Endothelial cell of umbilical vein (primary cell): ENCODE data around the gene MYO18A. TPM values are rescaled to one million over a fixed set of nuclear protein-coding genes. Genes with fewer than 3 reads are reported as not detected.

Experiments used
- BruUV-seq: library from RNA; stranded (reverse); fragments of 400-500 nt; replicated peaks from 2 replicates; lab custom pipeline; 2021; lab: Mats Ljungman, UMichigan
- CTCF ChIA-PET: fragments of 300-600, 350-600 bp; sonication (Branson Sonifier 250); formaldehyde crosslinking; loops from one replicate; lab custom pipeline; 2021; ENCODE audit warnings: antibody characterized with exemption, inconsistent platforms; lab: Charles Lee
- POLR2A ChIA-PET: fragments of 300-600, 350-600 bp; sonication (Branson Sonifier 250); formaldehyde crosslinking; loops from one replicate; lab custom pipeline; 2021; ENCODE audit warnings: antibody characterized with exemption, inconsistent platforms; lab: Charles Lee
- DNase-seq: peaks from one replicate; pipeline ENCODE4 v3.0.0-alpha.2; 2011; ENCODE audit warnings: low read depth, low spot score
- FAIRE-seq: peaks from 2 replicates; lab custom pipeline; 2011; peaks lifted over from hg19 to GRCh38; lab: Jason Lieb, UNC
- H2AFZ ChIP-seq: 2 replicates; pipeline ENCODE4 v1.6.0; 2012; ENCODE audit warnings: low read depth, low read length, control low read depth, inconsistent platforms
- H3K27ac ChIP-seq: 2 replicates; pipeline ENCODE4 v1.5.1; 2011; ENCODE audit warnings: low read depth, mild to moderate bottlenecking, control low read depth, low read length, moderate library complexity; ENCODE audit not compliant: insufficient read depth
- H3K27me3 ChIP-seq, 2 experiments: 2 replicates each; pipeline versions ENCODE4 v1.6.0 to v1.6.1; 2011; ENCODE audit warnings: low read length in 2 of 2, mixed read lengths in 1 of 2; ENCODE audit not compliant: control insufficient read depth in 2 of 2, insufficient read depth in 2 of 2
- H3K36me3 ChIP-seq, 2 experiments: 2 replicates in 1 of 2; 3 replicates in 1 of 2; pipeline ENCODE4 v1.5.1; 2011; ENCODE audit warnings: low read length in 2 of 2, mild to moderate bottlenecking in 1 of 2, moderate library complexity in 1 of 2; ENCODE audit not compliant: control insufficient read depth in 2 of 2, insufficient read depth in 2 of 2; ENCODE audit errors: extremely low read depth in 1 of 2
- H3K4me1 ChIP-seq: 3 replicates; pipeline ENCODE4 v1.5.1; 2011; ENCODE audit warnings: mild to moderate bottlenecking, low read length; ENCODE audit not compliant: control insufficient read depth, insufficient read depth; ENCODE audit errors: extremely low read depth
- H3K4me2 ChIP-seq: 2 replicates; pipeline ENCODE4 v1.6.1; 2011; ENCODE audit warnings: low read length, control low read depth, mixed read lengths; ENCODE audit not compliant: insufficient read depth
- H3K4me3 ChIP-seq, 3 experiments: fragments of 200-600 bp in 1 of 3; sonication (generic), shearing (Covaris generic) in 1 of 3; replicated peaks in 1 of 3; 2 replicates each; pipeline ENCODE4 v1.5.1; 2011 to 2016; ENCODE audit warnings: control low read depth in 3 of 3, low read length in 3 of 3, mild to moderate bottlenecking in 2 of 3, inconsistent platforms in 1 of 3, low read depth in 1 of 3, moderate library complexity in 1 of 3; ENCODE audit not compliant: insufficient read depth in 1 of 3
- H3K79me2 ChIP-seq: 2 replicates; pipeline ENCODE4 v1.6.0; 2012; ENCODE audit warnings: low read length, inconsistent platforms; ENCODE audit not compliant: control insufficient read depth, insufficient read depth
- H3K9ac ChIP-seq: replicated peaks from 2 replicates; pipeline ENCODE3; 2011; ENCODE audit warnings: low read length, control low read depth; ENCODE audit not compliant: insufficient read depth; ENCODE audit errors: extremely low read depth
- H3K9me1 ChIP-seq: replicated peaks from 3 replicates; pipeline ENCODE4 v1.6.0; 2011; ENCODE audit warnings: mild to moderate bottlenecking, low read length; ENCODE audit not compliant: control insufficient read depth, insufficient read depth; ENCODE audit errors: extremely low read depth
- H3K9me3 ChIP-seq: replicated peaks from 2 replicates; pipeline ENCODE4 v1.5.1; 2012; ENCODE audit warnings: low read length, inconsistent platforms; ENCODE audit not compliant: control insufficient read depth, insufficient read depth
- H4K20me1 ChIP-seq: replicated peaks from 2 replicates; pipeline ENCODE3; 2011; ENCODE audit warnings: mild to moderate bottlenecking, low read length; ENCODE audit not compliant: control insufficient read depth, insufficient read depth; ENCODE audit errors: extremely low read depth
- JUN ChIP-seq: IDR thresholded peaks from 2 replicates; pipeline ENCODE4 v1.6.1; 2011; ENCODE audit warnings: borderline replicate concordance, low read depth; ENCODE audit not compliant: insufficient read length, insufficient read depth
- MYC ChIP-seq: IDR thresholded peaks from one replicate; pipeline ENCODE4 v1.6.1; 2011; ENCODE audit warnings: mild to moderate bottlenecking, low read depth, low read length
- dilution Hi-C: fragments of 300-500 bp; cut with MboI; formaldehyde crosslinking; loops from one replicate; pipeline ENCODE4 v1.15.0; 2019; ENCODE audit warnings: low sequenced_read_pairs; ENCODE audit not compliant: extremely low pct_ligation_motif_present
- intact Hi-C: fragments of 100-400 bp; cut with micrococcal nuclease; formaldehyde crosslinking; loops from one replicate; pipeline ENCODE4 v1.10.0; 2022
- polyA plus RNA-seq, 4 experiments: library from polyadenylated mRNA; depleted of rRNA in 3 of 4; stranded (reverse) in 3 of 4; unstranded in 1 of 4; fragments of >200 nt; gene quantifications; 2 replicates each; pipeline versions ENCODE4 v1.2.1 to v1.2.3, GENCODE V29; 2011 to 2012; ENCODE audit warnings: missing spikeins in 1 of 4
- total RNA-seq: library from RNA; stranded (reverse); gene quantifications from 2 replicates; pipeline ENCODE4 v1.2.3, GENCODE V29; 2021

The MYO18A gene
- total and polyA plus RNA-seq, 2 donors (not counting 3 experiments of a cell fraction or from before 2014, with no cell fraction given): 3.9 to 28.3 TPM

DNA sequence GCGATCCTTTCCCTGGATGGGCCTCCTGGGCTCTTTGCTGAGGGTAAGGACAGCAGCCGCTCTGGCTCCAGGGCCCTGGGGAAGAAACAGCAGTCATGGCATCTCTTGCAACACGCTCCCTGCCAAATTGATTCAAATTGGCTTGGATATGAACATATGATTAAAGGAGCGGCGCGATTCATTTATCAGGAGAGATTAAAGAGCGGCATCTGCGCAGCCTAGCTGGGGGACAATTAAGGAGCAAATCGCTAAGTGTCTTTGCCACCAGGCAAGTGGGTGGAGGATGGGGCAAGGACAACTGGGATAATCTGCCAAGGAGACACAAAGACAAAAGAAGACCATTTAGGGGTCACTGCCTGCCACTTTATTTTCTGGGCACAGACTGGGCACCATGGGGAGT is 109.4 kb downstream of the MYO18A start:
- no peak overlapping the region for H3K4me3 ChIP-seq
- no peaks in the 10 kb centered on the region for H4K20me1 ChIP-seq
- no peaks in the 10 kb centered on the region for H3K9me3 ChIP-seq
- no peak overlapping the region for H3K27ac ChIP-seq
- dilution Hi-C loops: no loop called here
- no TSS peak for BruUV-seq
- ChIA-PET POLR2A (no interaction called here), CTCF (interaction anchor here (2.7 kb wide), 1 partner anchor 46 kb away, joined by 10 read pairs; no protein-coding TSS in a partner anchor)
- intact Hi-C loops: no loop called here
- H3K79me2 ChIP-seq: no peaks in the 10 kb centered on the region
- no peaks in the 10 kb centered on the region for H3K4me1 ChIP-seq
- no peaks in the 10 kb centered on the region for H3K9me1 ChIP-seq
- no peak for TF ChIP-seq JUN
- no peaks in the 10 kb centered on the region for H3K36me3 ChIP-seq
- H3K27me3 ChIP-seq: peaks cover 4 to 8% of the 10 kb centered on the region in 2 experiments
- H2AFZ ChIP-seq: no peak overlapping the region
- no peak overlapping the region for H3K9ac ChIP-seq
- DNase-seq: no peak
- no peak overlapping the region for H3K4me2 ChIP-seq
- no peak for FAIRE-seq

DNA sequence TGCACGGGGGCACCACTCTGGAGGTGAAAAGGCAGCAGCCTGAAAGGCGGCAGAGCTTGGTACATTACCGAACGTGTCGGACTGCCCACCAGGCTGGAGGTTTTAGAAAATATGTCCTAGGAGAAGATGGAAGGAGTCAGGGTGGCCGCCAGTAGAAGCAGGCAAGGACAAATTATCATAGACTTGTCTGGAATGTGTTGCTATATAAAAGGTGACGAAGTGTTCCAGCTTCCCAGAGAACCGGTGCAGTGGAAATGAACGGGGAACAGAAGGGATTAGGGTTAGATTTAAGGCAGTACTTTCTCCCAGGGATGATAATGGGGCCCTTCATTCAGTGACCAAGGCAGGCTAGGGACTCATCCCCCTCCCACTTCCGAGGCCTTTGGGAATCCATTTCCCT is 109.9 kb downstream of the MYO18A start:
- H3K9ac ChIP-seq: no peak overlapping the region
- H3K27me3 ChIP-seq: peaks cover 4 to 11% of the 10 kb centered on the region in 2 experiments
- intact Hi-C loops (no loop called here), dilution Hi-C loops (no loop called here)
- H2AFZ ChIP-seq: no peak overlapping the region
- TF ChIP-seq MYC: no peak
- TF ChIP-seq JUN: no peak
- H3K4me1 ChIP-seq: no peaks in the 10 kb centered on the region
- H3K9me3 ChIP-seq: no peaks in the 10 kb centered on the region
- no peak overlapping the region for H3K4me3 ChIP-seq
- FAIRE-seq (no peak), DNase-seq (no peak)
- no peak overlapping the region for H3K27ac ChIP-seq
- no peaks in the 10 kb centered on the region for H4K20me1 ChIP-seq
- H3K9me1 ChIP-seq: no peaks in the 10 kb centered on the region
- ChIA-PET POLR2A (no interaction called here), CTCF (interaction anchor here (0.6 to 1.4 kb wide), 2 partner anchors 27 to 115 kb away, joined by 3 read pairs; partner anchors contain the start of gene PIPOX)
- H3K4me2 ChIP-seq: no peak overlapping the region
- H3K79me2 ChIP-seq: no peaks in the 10 kb centered on the region
- no TSS peak for BruUV-seq
- no peaks in the 10 kb centered on the region for H3K36me3 ChIP-seq
